ENCODE data around the gene AFAP1L1. TPM values are rescaled to one million over a fixed set of nuclear protein-coding genes. Genes with fewer than 3 reads are reported as not detected.

The AFAP1L1 gene
- total and polyA plus RNA-seq, 10 of the 15 experiments (the other 5 are each of a cell fraction or from before 2014, with no cell fraction given), result 0.11 TPM; not detected in 9

- TF ChIP-seq DPF2 (IDR thresholded peaks at IDR 0.05) (no peak), TARDBP (IDR thresholded peaks at IDR 0.05; ENCODE audit: borderline replicate concordance) (no peak), HDAC2 (IDR thresholded peaks at IDR 0.05) (no peak), CHD4 (IDR thresholded peaks at IDR 0.05) (no peak), ZNF622 (IDR thresholded peaks at IDR 0.05) (no peak), NFIC (IDR thresholded peaks at IDR 0.05; ENCODE audit: low read depth, low read length) (no peak), ATF2 (IDR thresholded peaks at IDR 0.05; ENCODE audit: low read length) (no peak), SIX5 (IDR thresholded peaks at IDR 0.05; ENCODE audit: low read depth, low read length, severe bottlenecking) (no peak), E2F8 (IDR thresholded peaks at IDR 0.05; ENCODE audit: low read depth, partially characterized antibody) (no peak)
Observed at GRCh38 chr5:149387081-149387631, 115.5 kb downstream of the AFAP1L1 start (continued).

GRCh38 chr5:149387982-149388381 is 116.3 kb downstream of the AFAP1L1 start:
- SMC1A ChIA-PET (ENCODE audit: uncharacterized antibody, unreplicated experiment), result interaction anchor here (1.2 kb wide), 1 partner anchor 21 kb away, joined by 4 read pairs; no protein-coding TSS in a partner anchor
- Histone ChIP-seq H3K9ac (ENCODE audit: control insufficient read depth, insufficient read depth, low read length) (no peak overlapping the region), H3K4me1 (ENCODE audit: control insufficient read depth, insufficient read depth, low read length) (no peaks in the 10 kb centered on the region), H2AFZ (ENCODE audit: control insufficient read depth, low read depth, low read length) (no peak overlapping the region), H3K4me2 (ENCODE audit: control insufficient read depth, insufficient read depth) (no peak overlapping the region), H3K27ac (ENCODE audit: control insufficient read depth, insufficient read depth) (no peak overlapping the region), H3K4me3 (no peak overlapping the region), H3K9me3 (replicated peaks; ENCODE audit: control insufficient read depth, insufficient read depth, low read length) (no peaks in the 10 kb centered on the region), H3K27me3 (replicated peaks in 1 of 2; ENCODE audit: control insufficient read depth in 2 of 2, insufficient read depth in 2 of 2, low read length in 1 of 2) (peaks cover 2% of the 10 kb centered on the region in 2 experiments; a peak in 2 of 4 replicates), H3K79me2 (ENCODE audit: control insufficient read depth, insufficient read depth, low read length) (no peaks in the 10 kb centered on the region), H4K20me1 (ENCODE audit: control insufficient read depth, insufficient read depth) (no peaks in the 10 kb centered on the region), H3K36me3 (ENCODE audit: control insufficient read depth in 2 of 2, insufficient read depth in 2 of 2, low read length in 1 of 2) (no peaks in the 10 kb centered on the region)
- WGBS (ENCODE audit: insufficient coverage, insufficient replicate concordance, low lambda C conversion rate, missing lambda C conversion rate), result 0% methylated on average over 1 of the region's 1 CpG
- POLR2A ChIA-PET, result no interaction called here
- FAIRE-seq, result no peak
- in situ Hi-C loops (cut with MboI) (no loop called here), intact Hi-C loops (cut with micrococcal nuclease; ENCODE audit: unreplicated experiment) (no loop called here)
- RAD21 ChIA-PET (ENCODE audit: unreplicated experiment), result no interaction called here
- no peak for ATAC-seq
- BruUV-seq (replicated peaks), result no TSS peak
- CTCF ChIA-PET, result interaction anchor here (1.1 to 12.8 kb wide), 5 partner anchors 32 to 177 kb away, joined by 4 to 137 read pairs (median 5); no protein-coding TSS in a partner anchor
- no peak for DNase-seq (ENCODE audit: low read depth, low spot score)
- no peak for TF ChIP-seq CREB1 (IDR thresholded peaks at IDR 0.05; ENCODE audit: low read depth)
- TF ChIP-seq SIN3A (IDR thresholded peaks at IDR 0.05; ENCODE audit: low read depth, low read length), result no peak
- no peak for TF ChIP-seq TBL1XR1 (IDR thresholded peaks at IDR 0.05; ENCODE audit: low read depth, low read length)
- no peak for TF ChIP-seq SMC3 (IDR thresholded peaks at IDR 0.05; ENCODE audit: borderline replicate concordance, low read length)
- TF ChIP-seq ZBTB33 (IDR thresholded peaks at IDR 0.05), result no peak
- TF ChIP-seq KAT2A (conservative IDR thresholded peaks at IDR 0.05; ENCODE audit: control insufficient read depth, low read depth, low read length), result no peak

Measured in GM12878 (cell line).